Body of pancreas (tissue), 4 donors: ENCODE measurements around the gene SLC38A2.

ENCODE experiments used
- CTCF ChIP-seq, 7 experiments: fragments of 450-650 bp in 4 of 7; fragments of 200-600 bp in 3 of 7; sonication (generic) in 3 of 7; IDR thresholded peaks; one replicate each; pipeline ENCODE4 v1.5.1; 2016 to 2019; ENCODE audit warnings: antibody characterized with exemption in 7 of 7
- POLR2A ChIP-seq, 3 donors: fragments of 450-650 bp; IDR thresholded peaks; one replicate each; pipeline ENCODE4 v1.6.1; 2016; ENCODE audit warnings: antibody characterized with exemption in 3 of 3, mild to moderate bottlenecking in 2 of 3

GRCh38 chr12:46385438-46385837 is 12.9 kb upstream of the SLC38A2 start:
- no peak for TF ChIP-seq POLR2A (IDR thresholded peaks at IDR 0.05)
- no peak for TF ChIP-seq CTCF (IDR thresholded peaks at IDR 0.05)
